Kidney epithelial cell (primary cell): ENCODE measurements around the gene PIP4P1. TPM values are rescaled to one million over a fixed set of nuclear protein-coding genes. Genes with fewer than 3 reads are reported as not detected.
"Not testable (repeated sequence)": the region's sequence is repeated elsewhere in the genome, so short reads cannot be mapped to it uniquely, and the experiment has no call there.

Experiments used
- DNase-seq: peaks from one replicate; pipeline ENCODE4 v3.0.0-alpha.2; 2010; ENCODE audit warnings: low read depth
- H3K27me3 ChIP-seq: 2 replicates; pipeline ENCODE4 v1.6.0; 2011; ENCODE audit warnings: low read length; ENCODE audit not compliant: control insufficient read depth, insufficient read depth
- H3K36me3 ChIP-seq: 2 replicates; pipeline ENCODE4 v1.5.1; 2011; ENCODE audit warnings: low read length; ENCODE audit not compliant: control insufficient read depth, insufficient read depth
- H3K4me3 ChIP-seq: 2 replicates; pipeline ENCODE4 v1.5.1; 2011; ENCODE audit warnings: low read depth, mild to moderate bottlenecking, control low read depth, low read length
- CTCF ChIP-seq: IDR thresholded peaks from 2 replicates; pipeline ENCODE4 v1.5.1; 2011; ENCODE audit warnings: mild to moderate bottlenecking, moderate library complexity, low read length, control low read depth, inconsistent platforms; ENCODE audit not compliant: insufficient read depth, poor library complexity, severe bottlenecking
- total RNA-seq: library from RNA; depleted of rRNA; stranded (reverse); fragments of >200 nt; gene quantifications from 2 replicates; pipeline ENCODE4 v1.2.3, GENCODE V29; 2015

PIP4P1 gene
- total RNA-seq = 25.1 and 25.9 TPM in 2 replicates

DNA sequence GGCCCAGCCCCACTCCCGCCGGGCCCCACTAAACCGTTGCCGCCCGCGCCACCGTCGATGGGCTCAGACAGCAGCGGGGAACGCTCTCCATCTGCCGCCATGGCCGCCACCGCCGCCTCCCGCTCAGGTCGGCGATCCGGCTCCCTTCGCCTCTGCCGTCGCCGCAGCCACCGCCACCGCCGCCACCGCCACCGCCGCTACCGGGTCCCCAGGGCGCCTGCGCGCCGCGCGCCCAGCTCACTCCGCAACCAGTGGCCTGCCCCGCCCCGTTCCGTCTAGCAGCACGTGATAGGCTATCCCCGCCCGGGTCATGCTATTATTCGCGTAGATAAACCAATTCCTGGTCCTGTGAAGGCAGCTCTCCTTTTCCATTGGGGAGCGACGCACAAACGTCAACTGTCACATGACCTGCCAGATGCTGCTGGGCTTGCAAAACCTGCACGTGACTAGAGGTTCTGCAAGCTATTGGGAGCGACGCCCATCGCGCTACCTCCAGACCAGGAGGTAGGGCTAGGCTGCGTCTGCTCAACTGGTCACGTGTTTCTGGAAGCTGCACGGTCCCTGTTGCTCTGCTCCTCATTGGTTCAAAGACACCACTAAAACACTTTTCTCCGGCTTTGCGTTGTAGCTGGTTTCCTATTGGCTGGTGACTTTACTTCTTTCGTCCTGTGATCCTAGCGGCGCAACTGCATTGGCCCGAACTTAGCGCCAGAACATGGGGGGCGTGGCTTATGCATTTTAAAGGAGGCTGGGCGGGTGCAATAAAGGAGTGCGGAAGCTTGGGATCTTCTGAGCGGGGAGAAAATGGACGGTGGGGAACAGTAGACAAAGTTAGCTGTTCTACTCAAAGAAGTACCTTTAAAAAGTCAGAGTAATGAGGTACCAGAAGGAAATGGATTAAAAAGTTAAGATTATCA lies at the start of gene PIP4P1:
Gene PIP4P1, minus strand, starts transcription at position 210 of the 917 bp plus-strand sequence. Its CDS starts 109 bp downstream, at position 101.
- peak; percentile 100 for DNase-seq
- H3K27me3 ChIP-seq = no peaks in the 10 kb centered on the region
- peak within 1 kb of the TSS; percentile 83 for H3K4me3 ChIP-seq
- H3K36me3 ChIP-seq = peaks cover 2% of the 10 kb centered on the region
- no peak for TF ChIP-seq CTCF

GRCh38 chr14:20508367-20508766 lies 47.1 kb upstream of the PIP4P1 start:
- no peak for DNase-seq
- Histone ChIP-seq H3K4me3 (no peak overlapping the region), H3K27me3 (no peaks in the 10 kb centered on the region), H3K36me3 (no peaks in the 10 kb centered on the region)
- no peak for TF ChIP-seq CTCF

- not testable (repeated sequence) for H3K36me3 ChIP-seq, H3K27me3 ChIP-seq, H3K4me3 ChIP-seq, DNase-seq
These were observed 46.3 kb upstream of the PIP4P1 start for GRCh38 chr14:20507537-20507936.

DNA sequence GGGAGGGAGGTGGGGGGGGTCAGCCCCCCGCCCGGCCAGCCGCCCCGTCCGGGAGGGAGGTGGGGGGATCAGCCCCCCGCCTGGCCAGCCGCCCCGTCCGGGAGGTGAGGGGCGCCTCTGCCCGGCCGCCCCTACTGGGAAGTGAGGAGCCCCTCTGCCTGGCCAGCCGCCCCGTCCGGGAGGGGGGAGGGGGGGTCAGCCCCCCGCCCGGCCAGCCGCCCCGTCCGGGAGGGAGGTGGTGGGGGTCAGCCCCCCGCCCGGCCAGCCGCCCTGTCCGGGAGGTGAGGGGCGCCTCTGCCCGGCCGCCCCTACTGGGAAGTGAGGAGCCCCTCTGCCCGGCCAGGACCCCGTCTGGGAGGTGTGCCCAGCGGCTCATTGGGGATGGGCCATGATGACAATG lies 45.5 kb upstream of the PIP4P1 start:
- not testable (repeated sequence) for DNase-seq, H3K36me3 ChIP-seq, H3K4me3 ChIP-seq, H3K27me3 ChIP-seq

DNA sequence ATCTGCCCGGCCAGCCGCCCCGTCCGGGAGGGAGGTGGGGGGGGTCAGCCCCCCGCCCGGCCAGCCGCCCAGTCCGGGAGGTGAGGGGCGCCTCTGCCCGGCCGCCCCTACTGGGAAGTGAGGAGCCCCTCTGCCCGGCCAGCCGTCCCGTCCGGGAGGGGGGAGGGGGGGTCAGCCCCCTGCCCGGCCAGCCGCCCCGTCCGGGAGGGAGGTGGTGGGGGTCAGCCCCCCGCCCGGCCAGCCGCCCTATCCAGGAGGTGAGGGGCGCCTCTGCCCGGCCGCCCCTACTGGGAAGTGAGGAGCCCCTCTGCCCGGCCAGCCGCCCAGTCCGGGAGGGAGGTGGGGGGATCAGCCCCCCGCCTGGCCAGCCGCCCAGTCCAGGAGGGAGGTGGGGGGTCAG lies 45.0 kb upstream of the PIP4P1 start:
- not testable (repeated sequence) for H3K4me3 ChIP-seq, DNase-seq, H3K27me3 ChIP-seq, H3K36me3 ChIP-seq

DNA sequence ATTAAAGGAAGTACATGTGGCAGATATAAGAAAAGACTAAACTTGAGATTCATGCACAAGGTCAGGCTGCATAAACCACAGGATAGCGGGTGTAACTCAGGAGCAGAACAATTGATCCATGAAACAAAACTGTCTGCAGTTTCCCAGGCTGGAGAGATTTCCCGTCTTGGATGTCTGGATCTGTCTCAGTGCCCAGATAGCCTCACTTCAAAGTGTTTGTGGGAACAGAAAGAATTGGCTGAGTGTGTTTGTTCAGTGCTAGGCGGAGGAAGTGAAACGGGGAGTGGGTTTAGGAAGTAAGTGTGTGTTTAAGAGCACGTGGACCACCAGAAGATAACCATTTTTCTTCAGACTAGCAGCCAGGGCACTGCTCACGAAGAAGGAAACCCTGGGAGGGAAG lies 42.7 kb upstream of the PIP4P1 start:
- no peak for TF ChIP-seq CTCF
- no peaks in the 10 kb centered on the region for H3K36me3 ChIP-seq
- DNase-seq = no peak
- no peaks in the 10 kb centered on the region for H3K27me3 ChIP-seq
- no peak overlapping the region for H3K4me3 ChIP-seq

DNA sequence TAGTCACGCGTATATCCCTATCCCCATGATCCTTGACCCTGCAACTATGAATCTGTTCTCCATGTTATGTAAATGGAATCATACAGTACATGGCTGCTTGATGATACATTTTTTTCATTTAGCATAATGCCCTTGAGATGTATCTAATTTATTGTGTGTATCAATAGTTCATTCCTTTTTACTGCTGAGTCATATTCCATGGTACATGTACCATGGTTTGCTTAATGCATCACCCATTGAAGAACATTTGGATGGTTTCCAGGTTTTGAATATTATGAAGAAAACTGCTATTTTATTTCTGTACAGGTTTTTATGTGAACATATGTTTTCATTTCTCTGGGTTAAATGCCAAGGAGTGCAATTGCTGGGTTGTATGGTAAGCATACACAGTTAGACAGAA lies 40.1 kb upstream of the PIP4P1 start:
- TF ChIP-seq CTCF = no peak
- Histone ChIP-seq H3K36me3 (no peaks in the 10 kb centered on the region), H3K4me3 (no peak overlapping the region), H3K27me3 (no peaks in the 10 kb centered on the region)
- DNase-seq = no peak
